Activated T-cell treated with anti-CD3 and anti-CD28 coated beads, Interleukin-2, amount 50 U/mL, for 24 hours (primary cell): ENCODE results near the gene ETV7.
A peak's percentile ranks its signal among the peaks of the same experiment; 100 is the strongest.
"Not testable (repeated sequence)": the region's sequence is repeated elsewhere in the genome, so short reads cannot be mapped to it uniquely, and the experiment has no call there.

ENCODE experiments used
- DNase-seq: peaks from one replicate; pipeline ENCODE4 v3.0.0-alpha.2; 2020
- H3K27ac Mint-ChIP-seq: 2 replicates; pipeline ENCODE4 v1.8.0; 2020; ENCODE audit warnings: mild to moderate bottlenecking, mixed read lengths
- H3K27me3 Mint-ChIP-seq: 2 replicates; pipeline ENCODE4 v1.8.0; 2020; ENCODE audit warnings: mixed read lengths
- H3K36me3 Mint-ChIP-seq: 2 replicates; pipeline ENCODE4 v1.8.0; 2020; ENCODE audit warnings: low read depth, mixed read lengths
- H3K4me1 Mint-ChIP-seq: 2 replicates; pipeline ENCODE4 v1.8.0; 2020; ENCODE audit warnings: low read depth, mixed read lengths
- H3K4me3 Mint-ChIP-seq: 2 replicates; pipeline ENCODE4 v1.8.0; 2020; ENCODE audit warnings: mild to moderate bottlenecking, moderate library complexity, mixed read lengths
- H3K9me3 Mint-ChIP-seq: 2 replicates; pipeline ENCODE4 v1.8.0; 2020; ENCODE audit warnings: mixed read lengths

ETV7 gene

GRCh38 chr6:36363371-36363752 lies 24.1 kb downstream of the ETV7 start:
- H3K27me3 Mint-ChIP-seq, H3K36me3 Mint-ChIP-seq, DNase-seq, H3K27ac Mint-ChIP-seq, H3K9me3 Mint-ChIP-seq, H3K4me1 Mint-ChIP-seq, H3K4me3 Mint-ChIP-seq: not testable (repeated sequence)

GRCh38 chr6:36362551-36363370 lies 24.7 kb downstream of the ETV7 start:
- Mint-ChIP-seq H3K36me3 (no peaks in the 10 kb centered on the region), H3K27ac (no peak overlapping the region), H3K27me3 (peaks cover 2% of the 10 kb centered on the region), H3K4me1 (peaks cover 5% of the 10 kb centered on the region), H3K9me3 (no peaks in the 10 kb centered on the region), H3K4me3 (no peak overlapping the region)
- no peak for DNase-seq

DNA sequence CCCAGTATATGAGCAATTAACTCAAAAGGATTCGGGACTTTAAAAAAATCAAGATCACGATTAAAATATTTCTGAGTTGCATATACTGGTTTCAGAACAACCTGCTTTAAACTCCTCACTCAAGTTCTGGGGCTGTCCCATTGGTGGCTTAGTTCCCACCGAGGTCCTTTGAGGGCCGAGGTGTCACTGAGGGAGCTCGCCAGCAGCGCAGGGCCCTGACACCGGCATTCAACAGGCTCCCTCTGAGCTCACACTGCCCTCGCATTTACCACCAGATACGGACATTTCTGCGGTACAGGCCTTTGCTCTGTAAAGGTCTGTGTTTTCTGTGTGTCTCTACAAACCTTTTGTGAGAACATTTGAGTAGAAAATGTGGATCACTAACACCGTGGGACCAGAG lies 26.4 kb downstream of the ETV7 start:
- no peak for DNase-seq
- Mint-ChIP-seq H3K9me3 (no peaks in the 10 kb centered on the region), H3K36me3 (no peaks in the 10 kb centered on the region), H3K4me1 (peaks cover 9% of the 10 kb centered on the region), H3K27me3 (peaks cover 5% of the 10 kb centered on the region), H3K4me3 (no peak overlapping the region), H3K27ac (no peak overlapping the region)

- Mint-ChIP-seq H3K27ac (no peak overlapping the region), H3K36me3 (no peaks in the 10 kb centered on the region), H3K4me1 (peaks cover 13% of the 10 kb centered on the region), H3K27me3 (peaks cover 5% of the 10 kb centered on the region), H3K4me3 (no peak overlapping the region), H3K9me3 (no peaks in the 10 kb centered on the region)
- peak; percentile 74 for DNase-seq
These were observed 27.0 kb downstream of the ETV7 start for GRCh38 chr6:36360241-36361054.

GRCh38 chr6:36358226-36358915 lies 29.1 kb downstream of the ETV7 start:
- no peaks in the 10 kb centered on the region for H3K36me3 Mint-ChIP-seq

GRCh38 chr6:36357872-36358225 lies 29.6 kb downstream of the ETV7 start:
- Mint-ChIP-seq H3K36me3 (no peaks in the 10 kb centered on the region), H3K4me1 (peaks cover 18% of the 10 kb centered on the region), H3K4me3 (no peak overlapping the region), H3K27ac (no peak overlapping the region), H3K27me3 (peaks cover 7% of the 10 kb centered on the region), H3K9me3 (peaks cover 1% of the 10 kb centered on the region)
- DNase-seq: no peak

More at GRCh38 chr6:36358226-36358915, 29.1 kb downstream of the ETV7 start:
- Mint-ChIP-seq H3K27ac (no peak overlapping the region), H3K9me3 (no peaks in the 10 kb centered on the region), H3K27me3 (peaks cover 7% of the 10 kb centered on the region), H3K4me1 (peaks cover 18% of the 10 kb centered on the region), H3K4me3 (no peak overlapping the region)
- no peak for DNase-seq

DNA sequence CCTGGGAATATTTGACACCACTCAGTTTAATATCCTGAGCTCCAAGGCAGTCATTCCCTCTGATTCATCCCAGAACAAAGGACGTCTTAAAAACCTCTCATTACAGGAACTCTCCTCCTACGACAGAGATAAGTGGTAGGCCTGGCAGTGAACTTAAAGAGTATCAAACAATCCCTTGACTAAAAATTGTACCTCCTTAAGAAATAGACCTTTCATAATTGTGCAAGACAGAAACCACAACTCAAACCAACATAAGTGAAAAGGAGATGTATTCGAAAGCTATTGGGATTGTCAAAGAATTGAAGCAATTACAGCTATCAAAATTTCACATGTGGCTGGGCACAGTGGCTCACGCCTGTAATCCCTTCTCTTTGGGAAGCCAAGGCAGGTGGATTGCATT lies 31.6 kb downstream of the ETV7 start:
- peaks cover 18% of the 10 kb centered on the region for H3K4me1 Mint-ChIP-seq
- H3K27ac Mint-ChIP-seq: peak overlapping the region; percentile 47
- H3K9me3 Mint-ChIP-seq: peaks cover 4% of the 10 kb centered on the region
- peaks cover 7% of the 10 kb centered on the region for H3K27me3 Mint-ChIP-seq
- H3K4me3 Mint-ChIP-seq: no peak overlapping the region
- DNase-seq: no peak
- H3K36me3 Mint-ChIP-seq: no peaks in the 10 kb centered on the region

- Mint-ChIP-seq H3K27ac (no peak overlapping the region), H3K4me3 (no peak overlapping the region)
These were observed 34.0 kb downstream of the ETV7 start for GRCh38 chr6:36353411-36353915.

DNA sequence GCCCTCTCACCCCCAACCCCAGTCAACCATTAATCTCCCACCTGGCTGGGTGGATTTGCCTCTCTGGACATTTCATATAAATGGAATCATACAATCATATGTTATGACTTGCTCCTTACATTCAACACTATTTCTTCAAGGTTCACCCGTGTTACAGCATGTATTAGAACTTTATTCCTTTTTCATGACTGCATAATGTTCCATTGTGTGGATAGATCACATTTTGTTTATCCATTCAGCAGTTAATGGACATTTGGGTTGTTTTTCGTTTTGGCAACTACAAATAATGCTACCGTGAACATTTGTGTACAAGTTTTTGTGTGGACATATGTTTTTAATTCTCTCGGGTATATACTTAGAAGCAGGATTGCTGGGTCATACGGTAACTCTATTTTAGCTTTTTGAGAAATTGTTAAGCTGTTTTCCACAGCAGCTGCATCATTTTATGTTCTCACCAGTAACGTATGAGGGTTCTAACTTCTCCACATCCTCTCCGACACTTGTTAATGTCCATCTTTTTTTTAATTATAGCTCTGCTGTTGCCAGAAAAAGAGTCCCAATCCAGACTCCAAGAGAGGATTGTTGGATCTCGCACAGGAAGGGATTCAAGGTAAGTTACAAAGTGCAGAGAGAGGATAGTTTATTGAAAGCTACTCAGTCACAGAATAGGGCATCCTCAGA lies 34.9 kb downstream of the ETV7 start:
- Mint-ChIP-seq H3K27me3 (peaks cover 5% of the 10 kb centered on the region), H3K4me3 (no peak overlapping the region)

More at GRCh38 chr6:36353411-36353915, 34.0 kb downstream of the ETV7 start:
- no peaks in the 10 kb centered on the region for H3K36me3 Mint-ChIP-seq
- H3K4me1 Mint-ChIP-seq: peaks cover 18% of the 10 kb centered on the region
- no peak for DNase-seq
- H3K9me3 Mint-ChIP-seq: peaks cover 4% of the 10 kb centered on the region
- peaks cover 7% of the 10 kb centered on the region for H3K27me3 Mint-ChIP-seq

GRCh38 chr6:36350681-36351571 lies 36.5 kb downstream of the ETV7 start:
- no peak for DNase-seq
- Mint-ChIP-seq H3K27ac (no peak overlapping the region), H3K9me3 (peaks cover 4% of the 10 kb centered on the region), H3K4me3 (no peak overlapping the region), H3K4me1 (peaks cover 9% of the 10 kb centered on the region), H3K36me3 (no peaks in the 10 kb centered on the region), H3K27me3 (peaks cover 2% of the 10 kb centered on the region)

More for the DNA sequence above, 34.9 kb downstream of the ETV7 start:
- Mint-ChIP-seq H3K9me3 (peaks cover 4% of the 10 kb centered on the region), H3K36me3 (no peaks in the 10 kb centered on the region), H3K4me1 (peaks cover 13% of the 10 kb centered on the region), H3K27ac (no peak overlapping the region)
- no peak for DNase-seq

DNA sequence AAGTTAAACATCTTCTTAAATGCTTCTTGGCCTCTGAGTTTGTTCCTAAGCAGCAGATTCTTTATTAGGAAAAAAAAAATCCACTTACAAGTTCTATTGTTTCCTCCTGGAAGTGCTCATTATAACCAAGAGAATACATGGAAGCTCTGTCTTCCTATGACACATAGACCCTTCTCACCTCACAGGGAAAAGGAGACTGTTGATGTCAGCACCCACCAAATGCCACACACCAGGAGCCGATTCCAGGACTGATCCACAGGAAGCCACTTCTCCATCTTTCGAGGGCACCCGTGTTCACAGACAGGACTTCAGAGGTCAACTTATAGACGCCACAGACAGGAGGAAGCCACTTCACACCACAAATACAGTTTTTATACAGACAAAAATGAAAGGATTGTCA lies 37.4 kb downstream of the ETV7 start:
- Mint-ChIP-seq H3K27ac (no peak overlapping the region), H3K27me3 (peaks cover 2% of the 10 kb centered on the region), H3K4me3 (no peak overlapping the region), H3K4me1 (peaks cover 4% of the 10 kb centered on the region), H3K9me3 (peaks cover 4% of the 10 kb centered on the region), H3K36me3 (no peaks in the 10 kb centered on the region)
- no peak for DNase-seq

GRCh38 chr6:36349240-36349639 lies 38.2 kb downstream of the ETV7 start:
- Mint-ChIP-seq H3K36me3 (no peaks in the 10 kb centered on the region), H3K27ac (no peak overlapping the region), H3K4me3 (no peak overlapping the region), H3K4me1 (peaks cover 4% of the 10 kb centered on the region), H3K9me3 (peaks cover 4% of the 10 kb centered on the region), H3K27me3 (no peaks in the 10 kb centered on the region)
- no peak for DNase-seq

- Mint-ChIP-seq H3K27ac (no peak overlapping the region), H3K4me3 (no peak overlapping the region), H3K27me3 (no peaks in the 10 kb centered on the region), H3K36me3 (no peaks in the 10 kb centered on the region), H3K4me1 (no peaks in the 10 kb centered on the region), H3K9me3 (no peaks in the 10 kb centered on the region)
- no peak for DNase-seq
These were observed 39.8 kb downstream of the ETV7 start for GRCh38 chr6:36347621-36348020.
